Duodenal mucosa (tissue), 2 donors: ENCODE measurements around the gene SCYL1.

Experiments
- H3K27ac ChIP-seq: one replicate; pipeline ENCODE4 v1.7.0; 2013; ENCODE audit warnings: low read depth, low read length
- H3K27me3 ChIP-seq, 2 donors: one replicate each; pipeline ENCODE4 v1.7.0; 2013; ENCODE audit warnings: low read length in 2 of 2, control low read depth in 1 of 2; ENCODE audit not compliant: insufficient read depth in 2 of 2, control insufficient read depth in 1 of 2
- H3K36me3 ChIP-seq, 2 donors: one replicate each; pipeline ENCODE4 v1.7.0; 2013; ENCODE audit warnings: low read length in 2 of 2, control low read depth in 1 of 2; ENCODE audit not compliant: insufficient read depth in 2 of 2, control insufficient read depth in 1 of 2
- H3K4me1 ChIP-seq, 2 donors: one replicate each; pipeline ENCODE4 v1.7.0; 2013; ENCODE audit warnings: low read length in 2 of 2, control low read depth in 1 of 2; ENCODE audit not compliant: insufficient read depth in 2 of 2, control insufficient read depth in 1 of 2
- H3K4me3 ChIP-seq, 2 donors: one replicate each; pipeline ENCODE4 v1.7.0; 2013; ENCODE audit warnings: low read length in 2 of 2, low read depth in 1 of 2
- H3K9ac ChIP-seq, 2 donors: one replicate each; pipeline ENCODE4 v1.7.0; 2013; ENCODE audit warnings: low read length in 2 of 2, low read depth in 1 of 2
- H3K9me3 ChIP-seq, 2 donors: one replicate each; pipeline ENCODE4 v1.7.0; 2013; ENCODE audit warnings: low read length in 2 of 2, control low read depth in 1 of 2; ENCODE audit not compliant: control insufficient read depth in 1 of 2

SCYL1 gene

GRCh38 chr11:65571420-65571819, 46.5 kb downstream of the SCYL1 start:
- Histone ChIP-seq H3K9me3 (no peaks in the 10 kb centered on the region), H3K27me3 (no peaks in the 10 kb centered on the region), H3K27ac (peak overlapping the region; percentile 50), H3K36me3 (no peaks in the 10 kb centered on the region), H3K4me3 (peak overlapping the region; percentile 83 to 94), H3K4me1 (peaks cover 49 to 66% of the 10 kb centered on the region in 2 donors), H3K9ac (peak overlapping the region; percentile 61 to 94)

DNA sequence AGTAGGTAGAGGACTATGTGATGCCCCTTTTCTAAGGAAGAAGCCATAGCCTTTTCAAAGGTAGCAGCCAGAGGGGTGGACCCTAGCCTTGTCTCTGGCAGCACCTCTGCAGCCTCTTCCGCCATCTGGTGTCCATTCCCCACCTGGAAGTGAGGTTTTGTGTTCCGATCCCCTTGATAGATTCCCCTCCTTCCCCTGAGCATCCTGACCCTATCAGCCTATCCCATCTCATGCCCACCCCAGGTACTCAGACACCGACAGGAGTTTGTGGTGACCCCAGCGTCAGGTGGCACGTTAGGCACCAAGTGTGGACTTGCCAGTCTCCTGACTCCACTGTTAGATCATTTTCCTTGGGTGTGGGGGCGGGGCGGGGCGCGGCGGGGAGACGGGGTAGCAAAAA, 47.1 kb downstream of the SCYL1 start:
- H3K4me3 ChIP-seq, result peak overlapping the region; percentile 83 to 94
- peak overlapping the region; percentile 20 to 37 for H3K9ac ChIP-seq
- H3K4me1 ChIP-seq, result peaks cover 51 to 67% of the 10 kb centered on the region in 2 donors
- no peaks in the 10 kb centered on the region for H3K9me3 ChIP-seq
- no peaks in the 10 kb centered on the region for H3K27me3 ChIP-seq
- peak overlapping the region; percentile 50 for H3K27ac ChIP-seq
- no peaks in the 10 kb centered on the region for H3K36me3 ChIP-seq

GRCh38 chr11:65572356-65573051, 47.6 kb downstream of the SCYL1 start, which contains the start of gene FAM89B:
Gene FAM89B, plus strand, starts transcription at chr11:65572538. Its CDS starts 132 bp downstream, at chr11:65572670.
- Histone ChIP-seq H3K4me3 (peak within 1 kb of the TSS; percentile 83 to 94), H3K9ac (peak within 1 kb of the TSS; percentile 77 to 94), H3K27ac (peak within 1 kb of the TSS; percentile 50), H3K36me3 (no peaks in the 10 kb centered on the region), H3K27me3 (no peaks in the 10 kb centered on the region), H3K4me1 (peaks cover 55 to 73% of the 10 kb centered on the region in 2 donors), H3K9me3 (no peaks in the 10 kb centered on the region)

GRCh38 chr11:65573391-65574079, 48.7 kb downstream of the SCYL1 start:
- H3K36me3 ChIP-seq, result no peaks in the 10 kb centered on the region
- H3K4me3 ChIP-seq, result peak overlapping the region; percentile 65 to 94
- H3K27ac ChIP-seq, result peak overlapping the region; percentile 42
- peak overlapping the region; percentile 67 to 77 for H3K9ac ChIP-seq
- no peaks in the 10 kb centered on the region for H3K27me3 ChIP-seq
- peaks cover 66 to 74% of the 10 kb centered on the region in 2 donors for H3K4me1 ChIP-seq
- H3K9me3 ChIP-seq, result no peaks in the 10 kb centered on the region

- Histone ChIP-seq H3K4me3 (peak overlapping the region; percentile 81 to 94), H3K36me3 (peaks cover under 1 to 3% of the 10 kb centered on the region in 2 donors), H3K9ac (peak overlapping the region; percentile 67 to 77), H3K4me1 (peaks cover 65 to 70% of the 10 kb centered on the region in 2 donors), H3K27me3 (no peaks in the 10 kb centered on the region), H3K27ac (peak overlapping the region; percentile 45), H3K9me3 (no peaks in the 10 kb centered on the region)
Measured at GRCh38 chr11:65574109-65574810, 49.4 kb downstream of the SCYL1 start.

DNA sequence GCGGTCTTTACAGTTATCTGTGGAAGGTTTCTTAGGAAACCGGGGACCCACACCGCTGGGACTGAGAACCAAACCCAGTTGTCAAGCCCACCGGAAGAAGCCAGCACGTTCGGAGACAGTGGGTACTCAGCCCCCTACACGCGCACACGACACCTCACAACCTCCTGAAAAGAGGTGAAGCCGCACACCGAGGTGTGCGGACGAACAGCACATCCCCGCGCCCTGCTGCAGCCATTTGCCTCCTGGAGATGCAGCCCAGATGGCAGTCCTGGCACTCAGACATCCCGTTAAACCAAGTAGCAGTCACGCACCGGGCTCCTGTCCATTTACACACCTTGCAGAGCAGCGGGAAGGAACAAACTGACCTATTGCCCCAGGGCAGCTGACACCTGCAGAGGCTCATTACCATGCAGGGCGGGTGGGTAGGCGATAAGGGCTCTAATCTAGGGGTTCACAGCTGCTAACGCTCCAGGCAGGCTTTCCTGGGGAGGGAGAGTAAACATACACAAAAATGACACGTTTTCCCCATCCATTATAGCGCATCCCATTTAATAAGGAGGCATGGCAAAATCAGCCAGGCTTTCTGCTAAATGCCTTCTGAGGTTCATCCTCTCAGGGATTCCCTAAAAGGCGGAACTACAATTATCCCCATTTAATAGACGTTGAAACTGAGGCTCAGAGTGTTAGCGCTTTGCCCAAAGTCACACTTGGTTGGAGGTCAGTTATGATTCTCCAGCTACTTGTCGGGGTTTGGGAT, 50.1 kb downstream of the SCYL1 start:
- peak overlapping the region; percentile 45 for H3K27ac ChIP-seq
- no peaks in the 10 kb centered on the region for H3K27me3 ChIP-seq
- H3K36me3 ChIP-seq, result peaks cover 7 to 10% of the 10 kb centered on the region in 2 donors
- no peaks in the 10 kb centered on the region for H3K9me3 ChIP-seq
- H3K4me3 ChIP-seq, result peak overlapping the region; percentile 71 to 81
- H3K4me1 ChIP-seq, result peaks cover 62 to 66% of the 10 kb centered on the region in 2 donors
- H3K9ac ChIP-seq, result peak overlapping the region; percentile 15 to 63

GRCh38 chr11:65575568-65576231, 50.8 kb downstream of the SCYL1 start, which contains the start of gene EHBP1L1:
Gene EHBP1L1, plus strand, starts transcription at chr11:65576053. Its CDS starts 250 bp downstream, at chr11:65576303.
- Histone ChIP-seq H3K36me3 (peaks cover 7 to 17% of the 10 kb centered on the region in 2 donors), H3K9me3 (no peaks in the 10 kb centered on the region), H3K9ac (peak within 1 kb of the TSS; percentile 67 to 80), H3K27ac (peak within 1 kb of the TSS; percentile 47), H3K27me3 (no peaks in the 10 kb centered on the region), H3K4me1 (peaks cover 62% of the 10 kb centered on the region in 2 donors), H3K4me3 (peak within 1 kb of the TSS; percentile 81)

DNA sequence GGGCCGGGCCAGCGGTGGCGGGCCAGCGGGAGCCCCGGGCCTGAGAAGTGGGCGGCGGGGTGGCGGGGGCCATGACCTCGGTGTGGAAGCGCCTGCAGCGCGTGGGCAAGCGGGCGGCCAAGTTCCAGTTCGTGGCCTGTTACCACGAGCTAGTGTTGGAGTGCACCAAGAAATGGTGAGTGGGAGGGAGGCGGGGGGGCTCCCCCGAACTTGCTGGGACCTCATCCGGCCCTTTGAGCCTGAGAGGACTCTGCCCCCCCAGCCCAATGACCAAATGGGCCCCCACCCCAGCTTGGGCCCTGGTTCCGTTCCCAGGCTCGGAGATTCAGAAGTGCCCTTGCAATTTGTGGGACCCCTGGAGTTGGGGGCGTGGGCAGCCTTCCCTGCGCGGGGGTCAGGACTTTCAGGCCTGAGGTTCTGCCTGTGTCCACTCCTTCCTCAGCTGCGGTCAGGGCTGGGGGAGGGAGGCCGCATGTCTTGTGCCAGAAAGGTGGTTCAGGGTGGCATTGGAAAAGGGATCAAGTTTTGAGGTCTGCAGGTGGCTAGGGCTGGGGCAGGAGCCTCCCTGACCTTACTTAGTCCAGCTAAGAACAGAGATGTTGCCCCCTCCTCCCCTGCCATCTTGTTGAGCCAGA, 51.5 kb downstream of the SCYL1 start:
- peak overlapping the region; percentile 67 to 80 for H3K9ac ChIP-seq
- peaks cover 56% of the 10 kb centered on the region in 2 donors for H3K4me1 ChIP-seq
- H3K4me3 ChIP-seq, result peak overlapping the region; percentile 79 to 81
- peak overlapping the region; percentile 47 for H3K27ac ChIP-seq
- H3K9me3 ChIP-seq, result no peaks in the 10 kb centered on the region
- no peaks in the 10 kb centered on the region for H3K27me3 ChIP-seq
- peaks cover 7 to 22% of the 10 kb centered on the region in 2 donors for H3K36me3 ChIP-seq
